ENCODE measurements around the gene ELF2.

- TF ChIP-seq SUZ12 (IDR thresholded peaks at IDR 0.05; ENCODE audit: low read length) (no peak), JUND (IDR thresholded peaks at IDR 0.05; ENCODE audit: low read length) (no peak)
- TF ChIP-seq, protein P1, sequence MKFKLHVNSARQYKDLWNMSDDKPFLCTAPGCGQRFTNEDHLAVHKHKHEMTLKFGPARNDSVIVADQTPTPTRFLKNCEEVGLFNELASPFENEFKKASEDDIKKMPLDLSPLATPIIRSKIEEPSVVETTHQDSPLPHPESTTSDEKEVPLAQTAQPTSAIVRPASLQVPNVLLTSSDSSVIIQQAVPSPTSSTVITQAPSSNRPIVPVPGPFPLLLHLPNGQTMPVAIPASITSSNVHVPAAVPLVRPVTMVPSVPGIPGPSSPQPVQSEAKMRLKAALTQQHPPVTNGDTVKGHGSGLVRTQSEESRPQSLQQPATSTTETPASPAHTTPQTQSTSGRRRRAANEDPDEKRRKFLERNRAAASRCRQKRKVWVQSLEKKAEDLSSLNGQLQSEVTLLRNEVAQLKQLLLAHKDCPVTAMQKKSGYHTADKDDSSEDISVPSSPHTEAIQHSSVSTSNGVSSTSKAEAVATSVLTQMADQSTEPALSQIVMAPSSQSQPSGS (IDR thresholded peaks at IDR 0.05; ENCODE audit: low read length), result no peak
These were observed 44.7 kb upstream of the ELF2 start for GRCh38 chr4:139221687-139222086.
